Nucleus accumbens (tissue), 56 donors: ENCODE data around the gene FTL.

ENCODE experiments used
- DNase-seq, 56 donors: peaks; one replicate each; lab custom pipeline; 2025; lab: John Stamatoyannopoulos, UW

Gene FTL

DNA sequence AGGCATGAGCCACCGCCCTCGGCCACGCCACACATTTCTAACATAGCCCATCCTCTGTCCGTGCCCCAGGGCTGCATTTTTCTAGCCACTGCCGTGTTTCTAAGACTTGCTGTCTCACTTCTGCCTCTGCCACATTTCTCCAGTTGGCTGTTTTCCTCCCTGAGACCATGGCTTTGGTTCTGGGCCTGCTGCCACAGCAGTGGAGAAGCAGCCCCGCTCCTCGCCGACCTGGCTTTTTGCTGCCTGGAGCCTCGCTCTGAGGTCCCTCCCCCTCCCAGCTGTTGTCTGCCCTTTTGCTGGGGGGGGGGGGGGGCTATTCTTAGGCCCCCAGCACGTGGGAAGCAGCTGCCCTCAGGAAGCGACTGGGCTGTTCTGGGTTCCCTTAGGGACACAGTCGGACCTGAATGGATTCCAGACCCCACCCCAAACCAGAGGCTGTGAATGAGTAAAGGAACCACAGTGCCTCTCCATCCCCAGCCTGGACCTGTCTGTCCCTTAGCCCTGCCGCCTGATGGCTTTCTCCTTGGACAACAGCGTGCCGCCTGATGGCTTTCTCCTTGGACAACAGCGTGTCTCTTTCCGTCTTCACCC lies 24.7 kb downstream of the FTL start:
- peak in 12 of 56 donors; percentile 4 to 38 (median 18) for DNase-seq

DNA sequence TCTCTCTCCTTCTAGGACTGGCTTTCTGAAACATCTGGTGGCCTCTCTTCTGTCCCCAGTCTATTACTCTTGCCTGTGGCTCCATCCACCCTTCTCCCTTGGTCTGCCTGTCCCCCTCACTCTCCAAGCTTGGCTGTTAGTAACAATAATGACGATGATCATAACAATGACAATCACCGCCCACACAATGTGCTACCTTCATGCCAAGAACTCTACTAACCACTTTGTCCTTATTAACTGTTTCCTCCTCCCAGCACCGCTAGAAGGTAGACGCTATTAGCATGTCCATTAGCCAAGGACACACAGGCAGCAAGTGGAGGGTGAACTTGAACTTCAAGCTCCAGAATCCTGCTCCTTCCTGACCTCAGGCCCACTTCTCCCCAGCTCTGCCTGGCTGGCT lies 25.3 kb downstream of the FTL start:
- DNase-seq = no peak

DNA sequence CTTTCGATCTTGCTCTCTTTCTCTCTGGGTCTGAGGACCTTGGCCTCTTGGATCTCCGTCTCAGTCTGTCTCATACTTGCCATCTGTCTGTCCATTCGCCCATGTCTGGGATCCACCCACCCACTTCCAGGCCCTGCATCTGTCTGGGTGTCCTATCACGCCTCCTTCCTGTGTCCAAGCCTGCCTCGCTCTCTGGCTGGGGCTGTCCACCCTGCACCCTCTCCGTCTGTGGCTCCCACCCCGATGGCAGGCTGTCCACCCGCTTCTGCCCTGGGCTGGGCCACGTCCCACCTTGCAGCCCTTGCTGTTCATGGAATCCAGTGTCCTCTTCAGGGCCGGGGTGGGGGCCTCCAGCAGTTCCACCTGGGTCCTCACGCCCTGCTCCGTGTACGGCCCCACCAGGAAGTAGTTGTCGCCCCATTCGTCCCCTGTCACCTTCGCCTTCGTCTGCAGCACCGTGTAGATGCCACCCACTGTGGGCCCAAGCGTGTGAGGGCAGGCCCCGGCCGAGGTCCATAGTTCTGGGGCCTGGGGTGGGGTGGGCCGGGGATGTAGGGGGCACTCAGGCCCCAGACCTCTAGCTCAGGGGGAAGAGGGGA lies 26.0 kb downstream of the FTL start:
- no peak for DNase-seq

DNA sequence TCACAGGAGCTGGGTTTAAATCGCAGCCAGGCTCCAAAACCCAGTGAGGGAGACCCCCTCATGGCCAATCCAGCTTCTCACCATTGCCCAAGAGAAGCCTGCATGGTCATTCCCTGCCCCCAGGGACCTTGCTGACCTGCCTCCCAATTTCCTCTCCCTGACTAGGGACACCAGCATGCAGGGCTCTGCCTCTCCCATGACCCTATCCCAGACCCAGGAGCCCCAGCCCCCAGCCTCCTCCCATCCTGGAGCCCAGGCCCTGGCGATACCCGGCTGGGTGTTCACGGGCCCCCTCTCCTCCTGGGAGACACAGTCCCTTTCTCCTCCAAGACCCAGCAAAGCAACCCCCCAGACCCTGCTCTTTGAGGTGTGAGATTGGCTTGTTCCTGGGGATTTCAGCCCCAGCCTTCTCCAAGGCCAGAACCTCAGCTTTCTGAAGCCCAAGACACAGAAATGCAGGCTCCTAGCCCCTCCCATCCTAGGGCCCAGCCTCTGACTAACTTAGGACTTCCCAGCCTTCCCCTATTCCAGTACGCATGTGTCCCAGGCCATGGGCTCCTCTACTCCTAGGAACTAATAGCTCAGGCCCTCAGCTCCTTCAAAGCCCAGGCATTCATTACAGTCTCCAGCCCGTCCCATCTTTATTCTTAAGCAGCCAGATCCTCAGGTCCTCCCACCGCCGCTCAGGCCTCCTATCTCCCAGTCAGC lies 26.9 kb downstream of the FTL start:
- DNase-seq = peak in 13 of 56 donors; percentile 15 to 44 (median 32)

DNA sequence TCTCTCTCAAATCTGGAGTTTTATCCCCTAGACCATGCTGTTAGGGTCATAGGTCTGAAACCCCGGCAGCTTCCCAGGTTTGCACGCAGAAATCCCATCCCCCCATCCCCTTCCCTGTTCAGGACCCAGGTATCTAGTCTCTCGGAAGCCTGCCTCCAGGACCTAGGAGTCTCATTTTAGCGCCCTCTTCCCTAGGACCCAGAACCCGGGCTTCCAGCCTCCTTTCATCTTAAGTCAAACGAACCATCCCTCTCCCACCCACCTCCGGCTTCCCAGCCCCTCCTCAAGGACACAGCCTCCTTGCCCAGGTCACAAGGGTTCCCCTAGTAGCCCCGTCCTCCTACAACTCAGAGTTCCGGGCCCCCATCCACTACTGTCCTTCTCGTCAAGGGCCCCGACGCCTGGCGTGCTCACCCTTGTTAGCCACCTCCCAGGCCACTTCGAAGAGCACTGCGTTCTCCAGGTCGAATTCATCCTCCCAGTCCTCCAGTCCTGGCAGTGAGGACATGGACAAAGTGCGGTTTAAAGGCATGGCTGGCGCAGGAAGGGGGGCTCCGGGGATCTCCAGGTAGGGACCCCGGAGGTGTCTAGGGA lies 27.6 kb downstream of the FTL start:
- DNase-seq = peak in 15 of 56 donors; percentile 42 to 65 (median 52)

DNA sequence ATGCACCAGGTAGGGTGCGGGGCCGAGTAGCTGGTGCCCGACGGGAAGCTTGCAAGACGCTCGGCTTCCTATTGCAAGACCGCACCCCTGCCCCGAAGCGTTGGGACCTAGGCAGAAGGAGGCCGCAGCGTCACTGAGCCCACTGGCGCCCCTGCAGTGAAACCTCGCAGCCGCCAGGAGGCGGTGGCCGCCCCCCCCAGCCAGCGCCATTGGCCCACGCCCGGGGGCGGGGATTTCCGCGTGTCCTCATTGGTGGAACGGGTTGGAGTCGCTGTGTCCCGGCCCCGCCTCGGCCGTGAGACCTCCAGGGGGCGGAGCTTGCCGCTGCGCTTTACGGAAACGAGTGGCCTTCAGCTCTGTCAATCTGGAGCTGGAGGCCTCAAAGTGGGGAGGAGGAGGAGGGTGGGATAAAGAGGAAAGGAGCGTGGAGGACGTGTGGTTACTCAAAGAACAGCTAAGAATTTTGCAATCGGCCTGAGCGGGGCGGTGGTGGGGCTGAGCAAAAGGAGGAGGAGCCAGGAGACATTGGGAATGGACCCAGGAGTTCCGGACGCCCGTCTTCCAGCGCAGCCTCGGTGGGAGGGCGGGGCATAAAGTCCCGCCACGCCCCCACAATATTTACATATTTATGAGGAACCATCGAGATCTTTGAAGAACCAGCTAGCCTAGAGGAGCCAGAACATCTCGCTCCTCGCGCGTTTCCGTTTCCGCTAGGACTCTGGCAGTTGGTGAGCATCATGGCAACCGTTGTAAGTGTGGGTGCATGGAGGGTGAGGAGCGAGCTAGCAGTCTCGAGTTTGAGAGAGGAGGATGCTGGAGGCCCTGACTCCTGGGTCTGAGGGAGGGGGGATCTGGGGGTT lies 28.3 kb downstream of the FTL start, which contains the start of the genes GYS1 and RUVBL2:
Gene GYS1, minus strand, starts transcription at position 135 of the 860 bp plus-strand sequence. CDS start 197 bp downstream, outside the sequence.
Gene RUVBL2, plus strand, starts transcription at position 713 of the 860 bp plus-strand sequence. Its CDS starts 25 bp downstream, at position 738.
- peak; percentile 81 to 100 (median 99) for DNase-seq

DNA sequence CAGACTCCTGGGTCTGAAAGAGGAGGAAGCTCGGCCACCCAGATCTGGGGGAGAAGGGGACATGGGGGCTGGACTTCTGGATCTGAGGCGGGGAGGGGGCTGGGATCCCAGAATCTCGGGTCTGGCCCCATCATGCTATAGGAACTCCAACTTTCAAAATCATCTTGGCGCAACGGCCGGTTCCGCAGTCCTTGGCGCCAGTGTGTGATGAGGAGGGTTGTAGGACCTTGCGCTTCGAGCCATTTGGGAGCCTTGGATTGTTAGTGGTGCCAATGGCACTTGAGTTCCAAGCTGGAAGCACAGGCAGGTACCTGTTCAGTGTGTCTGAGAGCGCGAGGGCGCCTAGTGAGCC lies 28.9 kb downstream of the FTL start:
- DNase-seq = peak in 4 of 56 donors; percentile 51 to 70 (median 54)

DNA sequence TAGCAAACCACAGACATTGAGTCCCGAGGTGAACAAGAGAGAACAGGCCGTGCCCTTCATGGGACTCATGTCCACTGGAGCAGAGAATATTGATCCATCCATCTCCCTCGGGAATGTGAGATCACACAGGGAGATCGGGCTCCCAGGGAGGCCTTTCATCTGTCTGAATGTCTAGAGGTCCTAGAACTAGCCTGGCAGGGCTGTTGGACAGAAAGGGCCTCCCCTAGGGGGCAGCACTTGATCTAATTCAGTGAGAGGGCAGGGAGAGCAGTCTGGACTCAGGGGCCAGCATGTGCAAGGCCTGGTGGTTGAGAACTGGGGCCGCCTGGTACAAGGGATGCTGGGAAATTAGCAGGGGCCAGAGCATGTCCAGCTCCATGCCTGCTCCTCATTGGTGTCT lies 32.9 kb downstream of the FTL start:
- DNase-seq = no peak

DNA sequence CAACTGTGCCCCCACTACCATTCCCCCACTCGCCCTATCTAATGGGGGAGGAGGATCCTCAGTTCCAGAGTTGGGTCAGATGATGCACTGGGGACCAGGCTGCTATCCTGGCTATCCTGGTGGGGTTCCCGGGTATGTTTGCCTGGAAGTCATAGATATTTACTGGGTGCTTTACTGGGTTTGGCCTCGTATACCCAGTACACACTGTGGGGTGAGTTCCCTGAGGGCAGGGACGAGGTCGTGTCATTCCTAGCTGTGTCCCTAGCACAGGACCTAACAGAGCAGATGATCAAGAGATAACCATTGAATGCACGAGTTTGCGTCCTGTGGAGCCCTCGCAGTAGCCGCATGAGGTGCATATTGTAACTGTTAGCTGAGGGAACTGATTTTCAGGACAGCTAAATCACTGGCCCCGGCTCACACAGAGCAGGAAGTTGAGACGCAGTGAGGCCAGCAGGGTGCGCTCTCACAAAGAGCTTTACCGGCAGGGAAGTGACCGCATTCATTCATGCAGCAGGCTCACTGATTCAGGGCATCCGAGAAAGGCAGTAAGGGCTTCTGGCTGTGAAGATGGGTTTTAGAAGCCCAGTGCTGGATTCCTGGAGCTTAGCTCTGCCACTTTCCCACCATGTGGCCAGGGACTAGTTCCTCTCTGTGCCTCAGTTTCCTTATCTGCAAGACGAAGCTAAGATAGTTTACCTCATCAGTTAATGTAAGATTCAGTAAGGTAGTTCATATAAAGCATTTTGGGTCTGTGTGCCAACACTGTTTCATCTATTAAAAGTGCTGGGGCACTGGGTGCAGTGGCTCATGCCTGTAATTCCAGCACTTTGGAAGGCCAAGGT lies 34.6 kb downstream of the FTL start:
- peak in 4 of 56 donors; percentile 6 to 34 (median 10) for DNase-seq

DNA sequence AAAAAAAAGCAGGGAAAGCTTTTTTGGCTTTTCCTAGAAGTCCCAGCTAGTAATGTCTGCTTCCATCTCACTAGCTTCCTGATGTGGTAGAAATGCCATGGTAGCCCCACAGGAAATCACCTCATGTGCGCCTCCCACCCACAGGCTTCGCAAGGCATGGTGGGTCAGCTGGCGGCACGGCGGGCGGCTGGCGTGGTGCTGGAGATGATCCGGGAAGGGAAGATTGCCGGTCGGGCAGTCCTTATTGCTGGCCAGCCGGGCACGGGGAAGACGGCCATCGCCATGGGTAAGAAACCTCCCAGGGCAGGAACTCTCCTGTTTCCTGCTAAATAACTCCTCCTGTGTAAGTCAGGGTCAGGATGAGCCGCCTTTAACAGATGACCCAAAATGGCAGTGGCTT lies 39.0 kb downstream of the FTL start:
- DNase-seq = no peak

DNA sequence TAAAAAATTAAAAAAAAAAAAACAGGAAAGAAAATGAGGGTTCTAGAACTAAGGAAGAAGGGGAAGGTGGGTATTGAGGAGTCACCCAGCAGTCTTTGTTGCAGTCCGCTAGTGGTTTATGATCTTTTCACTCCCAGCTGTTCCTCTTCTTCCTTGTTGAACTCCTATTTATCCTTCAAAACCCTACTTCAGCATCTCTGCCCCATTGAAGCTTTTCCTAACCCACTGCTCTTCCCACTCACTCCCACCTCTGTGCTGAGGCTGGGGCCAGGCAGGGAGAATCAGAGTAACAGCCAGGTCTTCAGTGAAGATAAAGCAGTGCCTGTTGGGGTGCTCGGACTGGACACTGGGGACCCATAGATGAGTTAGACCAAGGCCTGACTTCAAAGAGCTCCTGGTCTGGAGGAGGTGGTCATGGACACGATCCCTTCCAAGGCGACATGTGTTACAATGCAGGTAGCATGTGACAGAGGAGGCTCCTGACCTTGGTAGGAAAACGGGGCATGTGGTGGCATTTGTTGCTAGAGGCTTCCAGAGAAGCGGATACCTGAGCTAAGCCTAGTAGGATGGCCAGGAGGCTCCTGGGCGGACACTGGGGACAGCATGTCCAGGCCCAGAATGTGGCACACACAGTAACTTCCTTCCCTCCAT lies 40.0 kb downstream of the FTL start:
- no peak for DNase-seq

DNA sequence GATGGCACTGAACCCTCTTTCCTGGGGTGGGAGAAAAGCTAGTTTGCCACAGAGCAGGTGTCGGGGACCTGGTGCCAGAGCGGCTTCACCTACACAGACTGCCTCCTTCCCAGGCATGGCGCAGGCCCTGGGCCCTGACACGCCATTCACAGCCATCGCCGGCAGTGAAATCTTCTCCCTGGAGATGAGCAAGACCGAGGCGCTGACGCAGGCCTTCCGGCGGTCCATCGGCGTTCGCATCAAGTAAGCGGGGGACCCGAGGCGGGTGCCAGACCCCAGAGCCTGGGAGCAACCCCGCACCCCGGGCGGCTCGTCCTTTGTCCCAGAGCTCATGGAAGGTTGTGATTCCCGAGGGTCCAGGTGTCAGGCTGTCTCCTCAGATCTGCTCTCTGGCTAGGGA lies 41.8 kb downstream of the FTL start:
- no peak for DNase-seq

DNA sequence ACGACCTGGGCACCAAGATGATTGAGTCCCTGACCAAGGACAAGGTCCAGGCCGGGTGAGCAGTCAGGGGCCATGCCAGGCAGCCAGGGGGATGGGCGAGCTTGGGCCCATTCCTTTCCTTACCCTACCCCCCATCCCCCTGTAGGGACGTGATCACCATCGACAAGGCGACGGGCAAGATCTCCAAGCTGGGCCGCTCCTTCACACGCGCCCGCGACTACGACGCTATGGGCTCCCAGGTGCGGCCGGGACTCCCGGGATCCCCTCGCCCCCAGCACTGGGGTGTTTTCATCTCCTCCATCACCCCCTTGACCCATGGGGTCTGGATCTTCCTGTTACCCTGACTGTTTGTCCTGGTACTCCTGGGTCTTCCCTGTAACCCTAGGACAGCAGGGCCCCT lies 44.7 kb downstream of the FTL start:
- no peak for DNase-seq

DNA sequence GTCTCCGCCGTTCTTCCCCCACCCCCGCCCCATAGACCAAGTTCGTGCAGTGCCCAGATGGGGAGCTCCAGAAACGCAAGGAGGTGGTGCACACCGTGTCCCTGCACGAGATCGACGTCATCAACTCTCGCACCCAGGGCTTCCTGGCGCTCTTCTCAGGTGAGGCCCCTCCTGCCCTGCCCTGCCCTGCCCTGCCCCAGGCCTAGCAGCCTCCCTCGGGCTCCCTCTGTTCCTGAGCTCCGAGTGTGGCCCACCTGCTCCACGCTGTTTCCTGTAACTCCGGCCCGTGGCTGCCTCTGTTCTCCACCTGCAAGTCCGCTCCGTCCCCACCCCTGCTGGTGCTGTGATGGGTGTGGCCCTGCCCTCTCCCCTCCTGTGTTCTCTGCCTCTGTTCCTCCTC lies 45.3 kb downstream of the FTL start:
- no peak for DNase-seq

DNA sequence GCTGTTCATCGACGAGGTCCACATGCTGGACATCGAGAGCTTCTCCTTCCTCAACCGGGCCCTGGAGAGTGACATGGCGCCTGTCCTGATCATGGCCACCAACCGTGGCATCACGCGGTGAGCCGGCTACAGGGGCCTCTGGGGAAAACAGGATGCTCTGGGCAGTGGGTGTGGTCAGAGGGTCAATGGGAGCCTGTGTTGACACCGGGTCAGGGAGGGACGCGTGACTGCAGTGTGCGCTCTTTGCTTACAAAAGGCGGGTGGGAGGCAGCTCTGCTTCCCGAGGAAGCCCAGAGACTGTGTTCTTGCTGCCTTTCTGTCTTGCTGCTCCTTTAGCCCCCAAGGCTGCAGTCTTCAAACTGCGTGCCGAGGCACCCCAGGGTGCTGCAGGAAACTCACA lies 46.1 kb downstream of the FTL start:
- no peak for DNase-seq

DNA sequence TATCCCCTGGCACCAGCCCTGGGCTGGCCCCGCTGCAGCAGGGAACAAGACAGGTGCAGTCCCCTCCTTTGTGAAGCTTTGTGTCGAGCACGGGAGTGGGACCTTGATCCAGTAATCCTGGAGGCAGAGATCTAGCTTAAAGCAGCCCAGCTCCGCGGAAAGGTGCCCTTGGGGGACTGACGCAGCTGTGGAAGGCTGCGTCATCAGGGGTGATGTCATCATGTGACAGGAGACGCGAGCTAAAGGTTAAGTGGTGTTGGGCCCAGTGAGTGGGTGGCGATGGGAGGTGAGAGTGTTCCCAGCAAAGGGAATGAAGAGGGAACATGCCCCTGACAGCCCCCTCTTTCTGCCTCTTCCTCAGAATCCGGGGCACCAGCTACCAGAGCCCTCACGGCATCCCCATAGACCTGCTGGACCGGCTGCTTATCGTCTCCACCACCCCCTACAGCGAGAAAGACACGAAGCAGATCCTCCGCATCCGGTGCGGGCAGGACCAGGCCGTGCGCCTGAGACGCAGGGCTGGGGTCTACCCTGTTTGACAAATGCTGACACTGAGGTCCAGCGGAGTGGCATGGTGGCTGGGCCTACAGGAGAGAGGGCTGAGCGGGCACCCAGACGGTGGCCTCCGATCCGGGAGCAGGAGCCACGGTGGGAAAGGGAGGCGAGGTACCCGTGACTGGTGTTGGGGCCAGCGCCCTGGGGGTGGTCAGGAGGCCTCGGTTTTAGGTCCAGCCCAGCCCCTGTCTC lies 49.2 kb downstream of the FTL start:
- DNase-seq = no peak

DNA sequence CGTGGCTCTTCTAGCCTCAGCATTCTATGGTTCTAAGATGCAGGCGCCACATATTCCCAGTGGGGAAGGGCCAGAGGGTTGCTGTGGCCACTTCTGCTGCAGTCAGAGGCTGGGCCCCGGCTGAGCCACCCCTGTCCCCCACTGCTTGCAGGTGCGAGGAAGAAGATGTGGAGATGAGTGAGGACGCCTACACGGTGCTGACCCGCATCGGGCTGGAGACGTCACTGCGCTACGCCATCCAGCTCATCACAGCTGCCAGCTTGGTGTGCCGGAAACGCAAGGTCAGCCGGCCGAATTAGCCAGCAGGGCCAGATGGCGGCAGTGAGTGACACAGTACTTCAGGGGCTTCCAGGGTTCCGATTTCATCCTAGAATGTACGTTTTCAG lies 49.8 kb downstream of the FTL start:
- DNase-seq = no peak
